GM10266 (cell line): Measurements from ENCODE around the gene NHERF2.
"Not testable (repeated sequence)": the region's sequence is repeated elsewhere in the genome, so short reads cannot be mapped to it uniquely, and the experiment has no call there.

ENCODE experiments used
- DNase-seq: peaks from one replicate; pipeline ENCODE4 v3.0.0; 2012; ENCODE audit errors: extremely low spot score
- TF ChIP-seq, protein P1 (sequence below): IDR thresholded peaks from 2 replicates; pipeline ENCODE4 v1.5.1; 2012; ENCODE audit warnings: mild to moderate bottlenecking, low read depth; ENCODE audit not compliant: control insufficient read depth, insufficient read depth; ENCODE audit errors: missing control alignments

Gene NHERF2

DNA sequence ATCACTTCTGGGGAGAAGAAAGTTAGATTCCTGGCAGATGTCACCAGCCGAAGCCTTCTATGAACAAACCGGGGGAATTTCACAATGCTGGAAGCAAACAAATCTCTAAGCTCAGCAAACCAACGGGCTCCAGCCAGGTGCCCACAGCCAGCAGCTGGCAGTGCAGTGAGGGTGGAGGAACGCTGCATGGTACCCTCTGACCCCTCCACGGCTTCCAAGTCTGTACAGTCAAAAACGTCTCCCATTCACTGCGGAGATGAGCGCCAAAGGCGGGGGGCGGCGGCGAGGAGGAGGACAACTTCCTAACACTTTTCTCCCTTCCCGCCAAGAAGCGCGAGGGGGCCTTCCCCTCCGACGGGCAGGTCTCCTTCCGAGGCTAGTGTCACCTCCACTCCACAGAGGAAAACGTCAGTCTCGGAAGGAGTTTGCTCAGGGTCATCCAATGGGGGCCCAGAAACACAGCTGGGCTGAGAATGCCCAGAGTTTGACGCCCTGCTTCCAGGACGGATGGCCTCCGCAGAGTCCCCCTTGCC, 18.0 kb upstream of the NHERF2 start:
- TF ChIP-seq, protein P1, sequence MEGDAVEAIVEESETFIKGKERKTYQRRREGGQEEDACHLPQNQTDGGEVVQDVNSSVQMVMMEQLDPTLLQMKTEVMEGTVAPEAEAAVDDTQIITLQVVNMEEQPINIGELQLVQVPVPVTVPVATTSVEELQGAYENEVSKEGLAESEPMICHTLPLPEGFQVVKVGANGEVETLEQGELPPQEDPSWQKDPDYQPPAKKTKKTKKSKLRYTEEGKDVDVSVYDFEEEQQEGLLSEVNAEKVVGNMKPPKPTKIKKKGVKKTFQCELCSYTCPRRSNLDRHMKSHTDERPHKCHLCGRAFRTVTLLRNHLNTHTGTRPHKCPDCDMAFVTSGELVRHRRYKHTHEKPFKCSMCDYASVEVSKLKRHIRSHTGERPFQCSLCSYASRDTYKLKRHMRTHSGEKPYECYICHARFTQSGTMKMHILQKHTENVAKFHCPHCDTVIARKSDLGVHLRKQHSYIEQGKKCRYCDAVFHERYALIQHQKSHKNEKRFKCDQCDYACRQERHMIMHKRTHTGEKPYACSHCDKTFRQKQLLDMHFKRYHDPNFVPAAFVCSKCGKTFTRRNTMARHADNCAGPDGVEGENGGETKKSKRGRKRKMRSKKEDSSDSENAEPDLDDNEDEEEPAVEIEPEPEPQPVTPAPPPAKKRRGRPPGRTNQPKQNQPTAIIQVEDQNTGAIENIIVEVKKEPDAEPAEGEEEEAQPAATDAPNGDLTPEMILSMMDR, result no peak
- no peak for DNase-seq

DNA sequence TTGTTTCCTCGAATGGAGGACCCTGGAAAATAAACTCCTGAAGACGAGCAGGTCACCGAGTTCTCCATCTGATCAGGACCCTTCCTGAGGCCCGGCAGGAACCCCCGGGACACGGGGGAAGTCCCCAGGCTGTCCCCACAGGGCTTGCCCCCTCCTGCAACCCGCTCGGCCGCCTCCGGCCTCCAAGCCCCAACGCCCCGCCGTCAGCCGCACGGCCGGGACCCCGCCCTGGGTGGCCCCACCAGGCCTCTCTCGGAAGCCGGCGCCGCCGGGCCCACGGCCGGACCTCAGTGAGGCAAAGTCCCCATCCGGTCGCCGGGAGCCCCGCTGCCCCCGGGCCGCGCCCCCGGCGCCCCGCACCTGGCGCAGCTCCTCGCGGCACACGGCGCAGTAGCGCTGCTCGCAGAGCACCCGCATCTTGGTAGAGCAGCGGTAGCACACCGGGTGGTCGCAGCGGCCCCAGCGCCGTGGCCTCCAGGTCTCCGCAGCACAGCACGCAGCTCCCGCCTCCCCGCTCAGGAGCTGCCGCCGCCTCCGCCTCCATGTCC, 17.5 kb upstream of the NHERF2 start:
- no peak for DNase-seq
- TF ChIP-seq, protein P1, result no peak

DNA sequence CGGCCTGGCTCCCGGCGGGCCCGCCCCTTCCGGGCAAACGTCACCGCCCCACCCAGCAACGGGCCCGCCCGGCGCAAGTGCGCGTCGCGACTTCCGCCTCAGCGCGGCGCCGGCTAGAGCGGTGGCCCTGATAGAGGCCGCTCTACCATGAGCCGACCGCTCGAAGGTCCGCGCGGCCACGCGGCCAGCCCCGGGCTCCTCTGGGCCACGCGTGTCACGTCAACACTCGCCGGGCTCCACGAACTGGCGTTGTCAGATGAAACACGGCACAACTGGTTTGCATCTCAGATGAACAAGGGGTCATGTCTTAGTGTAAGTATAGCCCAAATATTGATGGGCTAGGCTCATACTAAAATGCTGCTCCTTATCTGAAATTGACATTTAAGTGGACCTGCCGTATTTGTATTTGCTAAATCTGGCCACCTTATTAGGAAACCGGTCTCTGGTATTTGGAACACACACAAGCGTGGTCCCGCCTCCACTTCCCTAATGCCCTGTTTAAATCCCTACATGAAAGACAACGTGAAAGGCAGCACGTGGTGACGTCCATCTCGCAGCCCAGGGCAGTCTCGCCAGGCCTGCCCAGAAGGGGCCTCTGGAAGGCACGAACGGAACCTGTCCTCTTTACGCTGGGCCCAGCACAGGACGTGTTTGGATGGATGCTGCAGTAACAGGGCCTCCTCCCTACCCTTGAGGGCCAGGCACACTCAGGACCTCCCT, 16.8 kb upstream of the NHERF2 start, which contains the start of gene ZNF598:
Gene ZNF598, minus strand, starts transcription at position 31 of the 720 bp plus-strand sequence.
- peak; percentile 98 for DNase-seq
- TF ChIP-seq, protein P1, result no peak

DNA sequence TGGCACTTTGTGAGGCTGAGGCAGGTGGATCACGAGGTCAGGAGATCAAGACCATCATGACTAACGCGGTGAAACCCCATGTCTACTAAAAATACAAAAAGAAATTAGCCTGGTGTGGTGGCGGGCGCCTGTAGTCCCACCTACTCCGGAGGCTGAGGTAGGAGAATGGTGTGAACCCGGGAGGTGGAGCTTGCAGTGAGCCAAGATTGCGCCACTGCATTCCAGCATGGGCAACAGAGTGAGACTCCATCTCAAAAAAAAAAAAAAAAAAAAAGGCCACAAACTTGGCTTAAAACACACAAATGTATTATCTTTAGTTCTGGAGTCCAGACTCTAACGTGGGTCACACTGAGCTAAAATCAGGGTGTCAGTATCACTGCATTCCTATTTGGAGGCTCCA, 15.0 kb upstream of the NHERF2 start:
- not testable (repeated sequence) for DNase-seq

DNA sequence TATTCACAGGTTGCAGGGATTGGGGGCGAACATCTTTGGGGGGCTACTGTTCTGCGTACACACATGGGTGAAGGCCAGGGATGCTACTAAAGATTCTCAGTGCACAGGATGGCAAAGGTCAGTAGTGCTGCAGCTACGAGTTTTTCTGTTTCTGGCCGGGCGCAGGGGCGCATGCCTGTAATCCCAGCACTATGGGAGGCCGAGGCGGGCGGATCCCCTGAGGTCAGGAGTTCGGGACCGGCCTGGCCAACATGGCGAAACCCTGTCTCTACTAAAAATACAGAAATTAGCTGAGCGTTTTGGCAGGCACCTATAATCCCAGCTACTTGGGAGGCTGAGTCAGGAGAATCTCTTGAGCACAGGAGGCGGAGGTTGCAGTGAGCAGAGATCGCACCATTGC, 13.2 kb upstream of the NHERF2 start:
- no peak for DNase-seq
- TF ChIP-seq, protein P1, result no peak

DNA sequence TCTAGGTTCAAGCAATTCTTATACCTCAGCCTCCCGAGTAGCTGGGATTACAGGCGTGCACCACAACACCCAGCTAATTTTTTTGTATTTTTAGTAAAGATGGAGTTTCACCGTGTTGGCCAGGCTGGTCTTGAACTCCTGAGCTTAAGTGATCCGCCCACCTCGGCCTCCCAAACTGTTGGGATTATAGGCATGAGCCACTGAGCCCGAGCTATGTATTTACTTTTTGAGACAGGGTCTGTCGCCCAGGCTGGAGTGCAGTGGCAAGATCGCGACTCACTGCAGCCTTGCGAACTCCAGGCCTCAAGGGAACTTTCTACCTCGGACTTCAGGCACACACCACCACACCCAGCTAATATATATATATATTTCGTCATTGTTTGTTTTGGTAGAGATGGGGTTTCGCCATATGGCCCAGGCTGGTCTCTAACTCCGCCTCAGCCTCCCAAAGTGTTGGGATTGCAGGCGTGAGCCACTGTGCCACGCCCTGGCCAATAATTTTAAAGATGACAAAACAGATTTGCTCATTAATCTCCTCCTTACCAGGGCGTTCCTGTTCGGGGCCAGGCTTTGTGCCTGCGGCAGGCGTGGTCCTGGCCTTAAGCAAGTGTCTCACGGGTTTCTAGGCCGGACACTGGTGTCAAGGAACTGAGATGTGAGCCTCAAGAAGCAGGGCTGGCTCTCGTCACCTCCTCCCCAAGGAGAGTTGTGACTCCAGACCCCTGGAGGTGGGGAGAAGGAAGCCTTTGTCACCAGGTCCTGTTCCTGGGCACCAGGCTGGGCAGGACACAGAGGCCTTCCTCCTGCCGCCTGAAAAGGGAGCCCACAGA, 11.4 kb upstream of the NHERF2 start:
- TF ChIP-seq, protein P1, result no peak
- no peak for DNase-seq

DNA sequence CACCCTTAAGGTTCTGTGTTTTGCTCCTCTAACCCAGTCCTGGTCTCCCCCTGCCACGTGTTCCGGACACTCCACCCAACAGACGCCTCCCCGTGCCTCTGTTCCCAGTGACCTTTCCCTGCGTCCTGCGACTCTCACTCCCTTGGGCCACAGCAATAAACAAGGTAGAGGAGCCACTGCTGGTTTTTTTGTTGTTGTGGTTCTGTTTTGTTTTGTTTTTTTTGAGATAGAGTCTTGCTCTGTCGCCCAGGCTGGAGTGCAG, 10.8 kb upstream of the NHERF2 start:
- TF ChIP-seq, protein P1, result no peak
- DNase-seq, result no peak
